Ascending aorta (tissue), 2 donors: ENCODE data around the gene RTN4. TPM values are rescaled to one million over a fixed set of nuclear protein-coding genes. Genes with fewer than 3 reads are reported as not detected.
A peak's percentile ranks its signal among the peaks of the same experiment; 100 is the strongest.

Experiments
- DNase-seq, 2 donors: peaks; one replicate each; pipeline ENCODE4 v3.0.0-alpha.2; 2019; ENCODE audit warnings: low spot score in 2 of 2
- H3K27ac ChIP-seq, 2 donors: fragments of 200-600 bp; sonication (generic); one replicate each; pipeline ENCODE4 v1.5.1; 2016 to 2017; ENCODE audit warnings: mild to moderate bottlenecking in 1 of 2
- H3K27me3 ChIP-seq: fragments of 200-600 bp; sonication (generic); one replicate; pipeline ENCODE4 v1.5.1; 2017
- H3K36me3 ChIP-seq, 2 donors: fragments of 200-600 bp; sonication (generic); one replicate each; pipeline ENCODE4 v1.5.1; 2016
- H3K4me1 ChIP-seq, 2 donors: fragments of 200-600 bp; sonication (generic); one replicate each; pipeline ENCODE4 v1.5.1; 2016 to 2017; ENCODE audit warnings: mild to moderate bottlenecking in 1 of 2
- H3K4me3 ChIP-seq, 2 donors: fragments of 200-600 bp; sonication (generic); one replicate each; pipeline ENCODE4 v1.5.1; 2016 to 2017; ENCODE audit warnings: mild to moderate bottlenecking in 1 of 2
- H3K9me3 ChIP-seq, 2 donors: fragments of 200-600 bp; sonication (generic); one replicate each; pipeline ENCODE4 v1.5.1; 2016
- CTCF ChIP-seq, 3 experiments: fragments of 200-600 bp in 2 of 3; fragments of 450-650 bp in 1 of 3; sonication (generic) in 2 of 3; IDR thresholded peaks; one replicate each; pipeline ENCODE4 v1.5.1; 2016 to 2019; ENCODE audit warnings: antibody characterized with exemption in 3 of 3, mild to moderate bottlenecking in 1 of 3, moderate library complexity in 1 of 3
- intact Hi-C: fragments of 100-400 bp; cut with DNase I; formaldehyde crosslinking; loops from one replicate; pipeline ENCODE4 v1.15.1; 2023
- total RNA-seq: library from RNA; depleted of rRNA; stranded (reverse); fragments of >200 nt; gene quantifications from one replicate; pipeline ENCODE4 v1.1.0, GENCODE V29; 2016

RTN4 gene
- total RNA-seq = 296 TPM

DNA sequence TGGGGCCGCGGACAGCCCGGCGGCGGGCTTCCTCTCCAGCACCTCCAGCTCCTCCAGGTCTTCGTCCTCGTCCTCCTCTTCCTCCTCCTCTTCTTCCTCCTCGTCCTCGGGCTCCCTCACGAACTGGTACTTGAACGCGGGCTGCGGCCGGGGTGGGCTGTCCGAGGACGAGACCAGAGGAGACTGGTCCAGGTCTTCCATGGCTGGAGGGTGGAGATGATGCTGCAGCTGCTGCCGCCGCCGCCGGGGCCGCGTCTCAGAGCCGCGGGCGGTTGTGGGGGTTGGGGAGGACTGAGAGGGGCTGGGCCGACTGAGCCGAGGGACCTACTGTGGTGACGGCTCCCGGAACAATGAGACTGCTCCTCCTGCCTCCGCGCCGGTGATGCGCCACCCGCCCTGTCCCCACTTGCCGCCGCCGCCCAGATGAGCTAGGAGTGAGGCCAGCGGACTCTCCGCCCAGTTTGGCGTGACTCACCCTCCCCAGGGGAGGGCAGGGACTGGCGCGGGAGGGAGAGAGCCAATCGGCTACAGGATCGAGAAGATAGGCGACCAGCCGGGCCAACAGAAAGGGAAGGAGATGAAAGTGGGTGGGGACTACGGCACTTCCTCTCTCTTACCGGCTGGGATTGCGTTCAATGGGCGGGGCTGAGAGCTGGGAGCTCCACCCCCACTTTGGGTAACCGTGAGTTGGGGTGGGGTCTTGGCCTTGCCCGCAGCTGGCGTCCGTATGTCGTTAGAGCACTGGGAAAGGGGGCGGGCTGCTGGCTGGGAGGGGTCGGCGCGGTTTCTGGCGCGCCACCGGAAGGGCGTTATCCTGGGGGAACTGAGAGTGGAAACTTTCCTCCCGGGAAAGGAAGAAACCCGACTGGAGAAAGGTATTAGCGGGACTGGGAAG lies at the start of gene RTN4:
RTN4 (minus strand) TSS at position 352 of the 895 bp plus-strand sequence; CDS start at position 201, 151 bp downstream.
- intact Hi-C loops = loop anchor here (1.0 to 10.0 kb wide), 3 partner anchors 182 to 1080 kb away; partner anchors contain the start of genes CLHC1, EML6, PSME4 and RPS27A
- Histone ChIP-seq H3K9me3 (no peaks in the 10 kb centered on the region), H3K27ac (peak within 1 kb of the TSS; percentile 95 to 96), H3K27me3 (no peaks in the 10 kb centered on the region), H3K4me1 (peaks cover 2 to 17% of the 10 kb centered on the region in 2 donors), H3K4me3 (peak within 1 kb of the TSS; percentile 79 to 90), H3K36me3 (no peaks in the 10 kb centered on the region)
- peak; percentile 98 to 99 for DNase-seq
- no peak for TF ChIP-seq CTCF (IDR thresholded peaks at IDR 0.05)

DNA sequence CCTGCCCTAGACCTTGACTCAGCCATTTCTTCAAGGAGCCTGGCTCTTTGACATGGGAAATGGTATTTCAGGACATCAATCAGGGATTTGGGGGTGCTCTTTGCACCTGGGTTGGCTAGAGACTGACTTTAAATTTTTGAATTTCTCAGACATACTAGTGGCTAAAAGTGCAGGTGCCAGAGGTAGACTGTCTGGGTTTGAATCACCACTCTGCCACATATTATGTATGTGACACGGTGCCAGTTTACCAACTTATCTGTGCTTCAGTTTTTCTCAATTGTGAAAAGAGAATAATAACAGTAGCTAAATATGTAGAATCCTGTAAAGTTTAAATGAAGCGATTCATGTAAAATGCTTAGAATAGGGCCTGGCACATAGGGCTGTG lies 49.2 kb upstream of the RTN4 start:
- Histone ChIP-seq H3K4me3 (no peak overlapping the region), H3K27me3 (no peaks in the 10 kb centered on the region), H3K36me3 (no peaks in the 10 kb centered on the region), H3K27ac (peak overlapping the region; percentile 92 to 94), H3K9me3 (no peaks in the 10 kb centered on the region), H3K4me1 (peaks cover 8 to 54% of the 10 kb centered on the region in 2 donors)
- no peak for DNase-seq
- TF ChIP-seq CTCF (IDR thresholded peaks at IDR 0.05) = no peak
- intact Hi-C loops = loop anchor here (1.0 to 2.0 kb wide), 2 partner anchors 33 to 50 kb away; no protein-coding TSS in a partner anchor

DNA sequence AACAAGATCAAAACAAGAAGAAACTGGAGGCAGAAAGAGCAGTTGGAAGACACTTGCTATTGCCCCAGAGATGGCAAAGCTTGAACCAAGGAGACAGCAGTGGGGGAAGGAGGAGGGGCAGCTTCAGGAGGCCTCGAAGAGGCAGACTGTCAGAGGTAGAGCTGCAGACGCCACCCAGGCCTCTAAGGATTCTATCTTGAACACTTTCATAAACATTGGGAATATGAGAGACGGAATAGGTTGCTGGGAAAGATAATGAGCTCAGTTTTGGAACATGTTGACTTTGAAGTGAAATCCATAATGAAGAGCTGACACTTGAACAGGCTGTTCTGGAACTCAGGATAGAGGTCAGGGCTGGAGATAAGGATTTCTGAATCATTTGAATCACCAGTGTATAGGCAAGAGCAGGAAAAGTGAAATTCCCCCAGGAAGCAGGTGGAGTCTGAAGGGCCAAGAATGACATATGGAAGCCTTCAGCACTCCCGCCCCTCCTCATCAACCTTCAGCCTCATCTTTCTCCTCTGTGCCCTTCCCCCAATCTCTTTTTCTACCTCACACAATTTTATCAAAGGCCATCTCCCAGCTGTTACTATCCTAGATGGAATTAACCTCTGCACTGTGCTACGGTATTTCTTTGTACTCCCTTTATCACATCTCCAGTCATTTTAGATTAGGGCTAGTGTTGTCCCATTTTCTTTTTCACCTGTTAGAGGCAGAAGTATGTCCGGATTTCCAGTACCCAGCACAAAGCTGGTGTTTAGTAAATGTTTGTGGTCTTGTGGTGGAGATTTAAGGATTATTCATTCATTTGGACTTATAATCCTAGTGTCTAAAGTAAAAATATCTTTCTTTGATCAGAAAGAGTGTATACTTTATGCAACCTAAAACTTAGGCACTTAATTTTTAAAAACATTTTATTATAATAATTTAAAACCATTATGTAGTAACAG lies 47.5 kb upstream of the RTN4 start:
- no peak for TF ChIP-seq CTCF (IDR thresholded peaks at IDR 0.05)
- H3K4me1 ChIP-seq = peaks cover 8 to 52% of the 10 kb centered on the region in 2 donors

GRCh38 chr2:55097082-55097460 lies 46.8 kb upstream of the RTN4 start:
- DNase-seq = no peak
- H3K4me1 ChIP-seq = peaks cover 8 to 46% of the 10 kb centered on the region in 2 donors
- intact Hi-C loops = loop anchor here (2.0 kb wide), 1 partner anchor 72 kb away; no protein-coding TSS in a partner anchor

More for the DNA sequence above, 47.5 kb upstream of the RTN4 start:
- no peak for DNase-seq
- H3K9me3 ChIP-seq = no peaks in the 10 kb centered on the region
- no peak overlapping the region for H3K4me3 ChIP-seq
- intact Hi-C loops = loop anchor here (2.0 kb wide), 2 partner anchors 35 to 71 kb away; no protein-coding TSS in a partner anchor
- H3K36me3 ChIP-seq = no peaks in the 10 kb centered on the region
- H3K27me3 ChIP-seq = no peaks in the 10 kb centered on the region
- H3K27ac ChIP-seq = peak overlapping the region; percentile 71 to 94

More at GRCh38 chr2:55097082-55097460, 46.8 kb upstream of the RTN4 start:
- TF ChIP-seq CTCF (IDR thresholded peaks at IDR 0.05) = no peak
- H3K9me3 ChIP-seq = no peaks in the 10 kb centered on the region
- H3K27ac ChIP-seq = peak overlapping the region; percentile 71 to 94
- no peaks in the 10 kb centered on the region for H3K36me3 ChIP-seq
- H3K27me3 ChIP-seq = no peaks in the 10 kb centered on the region
- H3K4me3 ChIP-seq = no peak overlapping the region
